GM12878 (cell line): ENCODE results near the gene LMAN2. TPM values are rescaled to one million over a fixed set of nuclear protein-coding genes. Genes with fewer than 3 reads are reported as not detected.

Experiments used
- ATAC-seq: fragments of 200-7000 bp; cut with Tn5 transposase; 3 replicates; pipeline ENCODE4 v1.9.1; 2020; ENCODE audit warnings: mild to moderate bottlenecking, moderate library complexity
- BruUV-seq: library from RNA; stranded (reverse); fragments of 400-500 nt; replicated peaks from 2 replicates; lab custom pipeline; 2021; lab: Mats Ljungman, UMichigan
- CTCF ChIA-PET: fragments of 300-600 bp; sonication (Branson Sonifier 250); formaldehyde crosslinking; extraction: SDS; loops from one replicate; lab custom pipeline; 2021; ENCODE audit warnings: inconsistent platforms; lab: Yijun Ruan, JAX
- POLR2A ChIA-PET: fragments of 350-600 bp; formaldehyde crosslinking; extraction: SDS; loops from one replicate; lab custom pipeline; 2021; ENCODE audit warnings: inconsistent platforms; lab: Charles Lee
- RAD21 ChIA-PET: fragments of 300-600 bp; sonication (Branson Sonifier 250); formaldehyde crosslinking; loops from one replicate; lab custom pipeline; 2023; ENCODE audit warnings: antibody characterized with exemption; ENCODE audit not compliant: unreplicated experiment; lab: Charles Lee
- SMC1A ChIA-PET: fragments of 300-600 bp; sonication (Branson Sonifier 250); formaldehyde crosslinking; loops from one replicate; lab custom pipeline; 2023; ENCODE audit not compliant: unreplicated experiment, uncharacterized antibody; lab: Charles Lee
- DNase-seq: peaks from one replicate; pipeline ENCODE4 v3.0.0-alpha.2; 2011; ENCODE audit warnings: low read depth, low spot score
- FAIRE-seq: peaks from 3 replicates; lab custom pipeline; 2011; peaks lifted over from hg19 to GRCh38; lab: Jason Lieb, UNC
- H2AFZ ChIP-seq: 2 replicates; pipeline ENCODE4 v1.6.0; 2011; ENCODE audit warnings: low read depth, low read length, control low read depth; ENCODE audit not compliant: control insufficient read depth
- H3K27ac ChIP-seq: 2 replicates; pipeline ENCODE4 v1.5.1; 2011; ENCODE audit warnings: control low read depth; ENCODE audit not compliant: control insufficient read depth, insufficient read depth
- H3K27me3 ChIP-seq, 2 experiments: replicated peaks in 1 of 2; 2 replicates each; pipeline versions ENCODE4 v1.6.0 to v1.6.1; 2011; ENCODE audit warnings: low read length in 1 of 2; ENCODE audit not compliant: control insufficient read depth in 2 of 2, insufficient read depth in 2 of 2
- H3K36me3 ChIP-seq, 2 experiments: 2 replicates each; pipeline ENCODE4 v1.5.1; 2011; ENCODE audit warnings: low read length in 1 of 2; ENCODE audit not compliant: control insufficient read depth in 2 of 2, insufficient read depth in 2 of 2
- H3K4me1 ChIP-seq: 2 replicates; pipeline ENCODE4 v1.6.1; 2011; ENCODE audit warnings: mild to moderate bottlenecking, low read length, moderate library complexity, mixed read lengths; ENCODE audit not compliant: control insufficient read depth, insufficient read depth
- H3K4me2 ChIP-seq: 2 replicates; pipeline ENCODE4 v1.6.0; 2011; ENCODE audit warnings: control low read depth; ENCODE audit not compliant: control insufficient read depth, insufficient read depth
- H3K4me3 ChIP-seq: fragments of 200-600 bp; sonication (generic); 2 replicates; pipeline ENCODE4 v1.5.1; 2016
- H3K79me2 ChIP-seq: 2 replicates; pipeline ENCODE4 v1.6.0; 2011; ENCODE audit warnings: low read length; ENCODE audit not compliant: control insufficient read depth, insufficient read depth
- H3K9ac ChIP-seq: 2 replicates; pipeline ENCODE4 v1.8.0; 2011; ENCODE audit warnings: low read length, control low read depth, mixed read lengths; ENCODE audit not compliant: control insufficient read depth, insufficient read depth
- H3K9me3 ChIP-seq: replicated peaks from 3 replicates; pipeline ENCODE4 v1.5.1; 2011; ENCODE audit warnings: mild to moderate bottlenecking, low read length; ENCODE audit not compliant: control insufficient read depth, insufficient read depth
- H4K20me1 ChIP-seq: 2 replicates; pipeline ENCODE4 v1.6.0; 2011; ENCODE audit not compliant: control insufficient read depth, insufficient read depth
- LARP7 ChIP-seq: fragments of 450-650 bp; IDR thresholded peaks from 2 replicates; pipeline ENCODE4 v1.6.1; 2017; ENCODE audit warnings: mild to moderate bottlenecking
- MEF2A ChIP-seq: IDR thresholded peaks from 2 replicates; pipeline ENCODE4 v1.6.1; 2011; ENCODE audit warnings: low read depth, mild to moderate bottlenecking, low read length, moderate library complexity; ENCODE audit not compliant: insufficient read depth
- MYC ChIP-seq: IDR thresholded peaks from 2 replicates; pipeline ENCODE4 v1.6.1; 2011; ENCODE audit warnings: mild to moderate bottlenecking, low read length, moderate library complexity, inconsistent platforms; ENCODE audit not compliant: insufficient read depth, insufficient replicate concordance, insufficient read length, severe bottlenecking
- NFIC ChIP-seq: IDR thresholded peaks from 2 replicates; pipeline ENCODE4 v1.6.1; 2012; ENCODE audit warnings: low read depth, mild to moderate bottlenecking, inconsistent platforms, low read length, moderate library complexity
- PAX5 ChIP-seq: IDR thresholded peaks from 2 replicates; pipeline ENCODE4 v1.6.1; 2011; ENCODE audit warnings: low read depth, low read length, borderline replicate concordance
- PML ChIP-seq: IDR thresholded peaks from 2 replicates; pipeline ENCODE4 v1.6.1; 2012; ENCODE audit warnings: low read length, inconsistent platforms
- RAD21 ChIP-seq: IDR thresholded peaks from 2 replicates; pipeline ENCODE4 v1.6.1; 2011; ENCODE audit warnings: mild to moderate bottlenecking, low read depth, low read length, moderate library complexity; ENCODE audit not compliant: insufficient read depth
- RCOR1 ChIP-seq: conservative IDR thresholded peaks from 2 replicates; pipeline ENCODE4 v1.6.1; 2012; ENCODE audit warnings: low read depth, low read length, improper control_type of control experiment
- ZNF274 ChIP-seq: IDR thresholded peaks from one replicate; pipeline ENCODE4 v1.8.0; 2011; ENCODE audit not compliant: insufficient read length, insufficient read depth
- ZNF622 ChIP-seq: fragments of 450-650 bp; IDR thresholded peaks from 2 replicates; pipeline ENCODE4 v1.6.1; 2017; ENCODE audit warnings: mild to moderate bottlenecking, inconsistent platforms
- ZSCAN29 ChIP-seq: fragments of 450-650 bp; IDR thresholded peaks from 2 replicates; pipeline ENCODE4 v1.6.1; 2017; ENCODE audit warnings: mild to moderate bottlenecking, moderate library complexity
- WGBS: methylation state at CpG from one replicate; pipeline ENCODE4 v1.1.6; 2016; ENCODE audit warnings: low lambda C conversion rate; ENCODE audit not compliant: insufficient replicate concordance, insufficient coverage; ENCODE audit errors: missing lambda C conversion rate; 5-methylcytosine and 5-hydroxymethylcytosine counted together
- in situ Hi-C: fragments of 300-500 bp; cut with MboI; formaldehyde crosslinking; loops from 9 replicates; pipeline ENCODE4 v1.14.3; 2018; ENCODE audit warnings: mixed read lengths
- intact Hi-C: fragments of 100-400 bp; cut with micrococcal nuclease; formaldehyde crosslinking; loops from one replicate; pipeline ENCODE4 v1.14.2; 2022; ENCODE audit not compliant: unreplicated experiment
- polyA plus RNA-seq, 11 experiments: library from polyadenylated mRNA; depleted of rRNA in 4 of 11; unstranded in 6 of 11; stranded (reverse) in 5 of 11; fragments of >200 nt; fragmentation: Nextera tagmentation in 4 of 11; fragmentation: Illumina TruSeq in 1 of 11; extraction: Ambion mirVana in 4 of 11; extraction: Trizol in 1 of 11; gene quantifications; 1 replicate in 1 of 11; 2 replicates in 10 of 11; pipeline versions ENCODE4 v1.2.1 to v1.2.3, GENCODE V29; 2011 to 2016; ENCODE audit warnings: inconsistent platforms in 2 of 11, missing spikeins in 2 of 11, low read depth in 1 of 11
- total RNA-seq, 4 experiments: library from RNA; depleted of rRNA in 3 of 4; stranded (reverse); fragments of >200 nt in 3 of 4; fragmentation: Illumina TruSeq in 1 of 4; extraction: Trizol in 1 of 4; gene quantifications; 2 replicates each; pipeline versions ENCODE4 v1.2.1 to v1.2.3, GENCODE V29; 2013 to 2021
- TF ChIP-seq, protein P1 (sequence below): IDR thresholded peaks from 2 replicates; pipeline ENCODE4 v1.6.1; 2012; ENCODE audit warnings: mild to moderate bottlenecking, low read depth, low read length
- TF ChIP-seq, protein P2 (sequence below): IDR thresholded peaks from 2 replicates; pipeline ENCODE4 v1.6.1; 2011; ENCODE audit warnings: mild to moderate bottlenecking, low read depth, low read length, moderate library complexity; ENCODE audit not compliant: insufficient replicate concordance
- TF ChIP-seq, protein P3 (sequence below): IDR thresholded peaks from 2 replicates; pipeline ENCODE4 v1.6.1; 2012; ENCODE audit warnings: low read depth, low read length, improper control_type of control experiment
- TF ChIP-seq, protein P4 (sequence below): fragments of 450-650 bp; IDR thresholded peaks from 2 replicates; pipeline ENCODE4 v1.6.1; 2016; ENCODE audit warnings: mild to moderate bottlenecking

LMAN2 gene
- total and polyA plus RNA-seq, 10 of the 15 experiments (the other 5 are each of a cell fraction or from before 2014, with no cell fraction given) = 2.4 to 264 (median 147) TPM

DNA sequence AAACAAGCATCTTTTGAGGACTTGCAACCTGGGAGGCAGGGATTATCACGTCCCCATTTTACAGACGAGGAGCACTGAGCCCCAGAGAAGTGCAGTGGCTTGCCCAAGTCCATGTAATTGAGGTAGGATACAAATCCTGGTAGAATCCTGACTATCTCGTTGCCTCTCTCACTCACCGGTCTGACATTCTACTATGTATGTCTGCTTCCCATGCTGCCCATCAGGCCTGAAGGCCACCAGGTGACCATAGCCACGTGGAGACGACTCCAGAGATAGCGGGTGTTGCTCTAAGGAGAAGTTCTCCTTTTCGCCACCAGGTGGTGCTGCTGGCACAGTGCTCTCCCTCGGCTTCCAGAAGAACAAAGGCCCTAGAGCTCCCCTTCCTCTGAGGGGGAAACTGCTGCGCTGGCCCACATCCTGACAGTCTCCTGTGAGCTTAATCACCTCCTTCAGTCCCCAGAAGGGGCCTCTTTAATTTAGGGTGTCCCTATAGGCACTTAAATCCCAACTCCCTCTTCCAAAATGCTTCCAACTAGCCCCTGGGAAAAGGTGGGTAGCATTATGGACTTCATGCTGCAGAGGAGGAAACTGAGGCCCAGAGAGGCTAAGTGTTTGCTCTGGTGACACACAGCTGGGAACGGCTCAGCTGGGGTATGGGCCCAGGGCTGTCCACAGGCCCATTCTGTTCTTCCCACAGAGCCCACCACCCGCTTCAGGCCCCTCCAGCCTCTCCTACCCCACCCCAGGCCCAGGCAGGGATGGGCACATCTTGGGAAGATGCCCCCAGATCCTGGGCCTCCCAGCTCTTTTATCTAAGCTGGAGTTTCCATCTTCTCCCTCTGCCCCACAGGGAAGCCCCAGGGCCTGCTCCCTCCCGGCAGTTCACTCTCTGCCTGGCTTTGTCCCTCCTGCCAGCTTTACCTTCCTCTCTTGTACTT, 39.2 kb upstream of the LMAN2 start:
- Histone ChIP-seq H3K9ac (peak overlapping the region; percentile 16; the same call in 1 of the 2 replicates), H3K4me2 (peak overlapping the region; percentile 47), H3K27me3 (no peaks in the 10 kb centered on the region), H3K36me3 (no peaks in the 10 kb centered on the region), H4K20me1 (no peaks in the 10 kb centered on the region), H3K9me3 (no peaks in the 10 kb centered on the region), H3K79me2 (no peaks in the 10 kb centered on the region), H2AFZ (peak overlapping the region; percentile 44), H3K27ac (peak overlapping the region; percentile 67), H3K4me1 (peaks cover 26% of the 10 kb centered on the region), H3K4me3 (no peak overlapping the region)
- intact Hi-C loops (loop anchor here (1.0 to 5.0 kb wide), 5 partner anchors 26 to 202 kb away; partner anchors contain the start of gene TMED9), in situ Hi-C loops (loop anchor here (25.0 kb wide), 1 partner anchor 1353 kb away; no protein-coding TSS in a partner anchor)
- ATAC-seq = peak; percentile 89
- peak; percentile 74 for DNase-seq
- ChIA-PET CTCF (interaction anchor here (0.7 to 8.4 kb wide), 44 partner anchors 12 to 279 kb away, joined by 3 to 240 read pairs (median 6); partner anchors contain the start of genes DOK3, F12, GRK6 and LMAN2), POLR2A (interaction anchor here (1.0 to 6.0 kb wide), 19 partner anchors 12 to 120 kb away, joined by 3 to 56 read pairs (median 9); partner anchors contain the start of genes GRK6, LMAN2, PDLIM7 and RGS14), SMC1A (interaction anchor here (0.6 to 5.2 kb wide), 31 partner anchors 11 to 277 kb away, joined by 3 to 97 read pairs (median 5); partner anchors contain the start of genes LMAN2, MXD3, PDLIM7 and PFN3), RAD21 (interaction anchor here (0.6 to 6.2 kb wide), 27 partner anchors 12 to 277 kb away, joined by 3 to 120 read pairs (median 9); partner anchors contain the start of genes DOK3, GRK6, LMAN2 and PDLIM7)
- 26% methylated on average over 13 of the region's 13 CpGs for WGBS
- no TSS peak for BruUV-seq
- peak; percentile 70 for FAIRE-seq
- TF ChIP-seq NFIC = no peak
- peak; percentile 86 for TF ChIP-seq RAD21
- TF ChIP-seq, protein P1, sequence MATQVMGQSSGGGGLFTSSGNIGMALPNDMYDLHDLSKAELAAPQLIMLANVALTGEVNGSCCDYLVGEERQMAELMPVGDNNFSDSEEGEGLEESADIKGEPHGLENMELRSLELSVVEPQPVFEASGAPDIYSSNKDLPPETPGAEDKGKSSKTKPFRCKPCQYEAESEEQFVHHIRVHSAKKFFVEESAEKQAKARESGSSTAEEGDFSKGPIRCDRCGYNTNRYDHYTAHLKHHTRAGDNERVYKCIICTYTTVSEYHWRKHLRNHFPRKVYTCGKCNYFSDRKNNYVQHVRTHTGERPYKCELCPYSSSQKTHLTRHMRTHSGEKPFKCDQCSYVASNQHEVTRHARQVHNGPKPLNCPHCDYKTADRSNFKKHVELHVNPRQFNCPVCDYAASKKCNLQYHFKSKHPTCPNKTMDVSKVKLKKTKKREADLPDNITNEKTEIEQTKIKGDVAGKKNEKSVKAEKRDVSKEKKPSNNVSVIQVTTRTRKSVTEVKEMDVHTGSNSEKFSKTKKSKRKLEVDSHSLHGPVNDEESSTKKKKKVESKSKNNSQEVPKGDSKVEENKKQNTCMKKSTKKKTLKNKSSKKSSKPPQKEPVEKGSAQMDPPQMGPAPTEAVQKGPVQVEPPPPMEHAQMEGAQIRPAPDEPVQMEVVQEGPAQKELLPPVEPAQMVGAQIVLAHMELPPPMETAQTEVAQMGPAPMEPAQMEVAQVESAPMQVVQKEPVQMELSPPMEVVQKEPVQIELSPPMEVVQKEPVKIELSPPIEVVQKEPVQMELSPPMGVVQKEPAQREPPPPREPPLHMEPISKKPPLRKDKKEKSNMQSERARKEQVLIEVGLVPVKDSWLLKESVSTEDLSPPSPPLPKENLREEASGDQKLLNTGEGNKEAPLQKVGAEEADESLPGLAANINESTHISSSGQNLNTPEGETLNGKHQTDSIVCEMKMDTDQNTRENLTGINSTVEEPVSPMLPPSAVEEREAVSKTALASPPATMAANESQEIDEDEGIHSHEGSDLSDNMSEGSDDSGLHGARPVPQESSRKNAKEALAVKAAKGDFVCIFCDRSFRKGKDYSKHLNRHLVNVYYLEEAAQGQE = no peak
- no peak for TF ChIP-seq PAX5
- TF ChIP-seq RCOR1 = no peak
- no peak for TF ChIP-seq ZNF274
- no peak for TF ChIP-seq ZSCAN29
- TF ChIP-seq MYC = peak; percentile 44
- TF ChIP-seq, protein P2, sequence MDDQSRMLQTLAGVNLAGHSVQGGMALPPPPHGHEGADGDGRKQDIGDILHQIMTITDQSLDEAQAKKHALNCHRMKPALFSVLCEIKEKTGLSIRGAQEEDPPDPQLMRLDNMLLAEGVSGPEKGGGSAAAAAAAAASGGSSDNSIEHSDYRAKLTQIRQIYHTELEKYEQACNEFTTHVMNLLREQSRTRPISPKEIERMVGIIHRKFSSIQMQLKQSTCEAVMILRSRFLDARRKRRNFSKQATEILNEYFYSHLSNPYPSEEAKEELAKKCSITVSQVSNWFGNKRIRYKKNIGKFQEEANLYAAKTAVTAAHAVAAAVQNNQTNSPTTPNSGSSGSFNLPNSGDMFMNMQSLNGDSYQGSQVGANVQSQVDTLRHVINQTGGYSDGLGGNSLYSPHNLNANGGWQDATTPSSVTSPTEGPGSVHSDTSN = no peak
- TF ChIP-seq LARP7 = no peak
- no peak for TF ChIP-seq ZNF622
- TF ChIP-seq, protein P3, sequence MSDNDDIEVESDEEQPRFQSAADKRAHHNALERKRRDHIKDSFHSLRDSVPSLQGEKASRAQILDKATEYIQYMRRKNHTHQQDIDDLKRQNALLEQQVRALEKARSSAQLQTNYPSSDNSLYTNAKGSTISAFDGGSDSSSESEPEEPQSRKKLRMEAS = peak; percentile 85; the same call in 1 of the 2 replicates
- TF ChIP-seq, protein P4, sequence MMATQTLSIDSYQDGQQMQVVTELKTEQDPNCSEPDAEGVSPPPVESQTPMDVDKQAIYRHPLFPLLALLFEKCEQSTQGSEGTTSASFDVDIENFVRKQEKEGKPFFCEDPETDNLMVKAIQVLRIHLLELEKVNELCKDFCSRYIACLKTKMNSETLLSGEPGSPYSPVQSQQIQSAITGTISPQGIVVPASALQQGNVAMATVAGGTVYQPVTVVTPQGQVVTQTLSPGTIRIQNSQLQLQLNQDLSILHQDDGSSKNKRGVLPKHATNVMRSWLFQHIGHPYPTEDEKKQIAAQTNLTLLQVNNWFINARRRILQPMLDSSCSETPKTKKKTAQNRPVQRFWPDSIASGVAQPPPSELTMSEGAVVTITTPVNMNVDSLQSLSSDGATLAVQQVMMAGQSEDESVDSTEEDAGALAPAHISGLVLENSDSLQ = peak; percentile 31; the same call in 1 of the 2 replicates
- TF ChIP-seq PML = no peak
- TF ChIP-seq MEF2A = no peak
